H1 (cell line): ENCODE measurements around the gene CAST. TPM values are rescaled to one million over a fixed set of nuclear protein-coding genes. Genes with fewer than 3 reads are reported as not detected.

Source experiments
- CTCF ChIA-PET: fragments of 300-600 bp; sonication (Branson Sonifier 250); formaldehyde crosslinking; loops from one replicate; lab custom pipeline; 2021; ENCODE audit not compliant: partially characterized antibody; lab: Charles Lee
- POLR2A ChIA-PET: fragments of 300-600 bp; sonication (Branson Sonifier 250); formaldehyde crosslinking; loops from one replicate; lab custom pipeline; 2021; ENCODE audit warnings: inconsistent platforms; ENCODE audit not compliant: partially characterized antibody; lab: Charles Lee
- DNase-seq, 2 experiments: peaks; one replicate each; pipeline versions ENCODE4 v3.0.0 to v3.0.0-alpha.2; 2010 to 2022; ENCODE audit warnings: low spot score in 2 of 2, low read depth in 1 of 2, mixed read lengths in 1 of 2
- FAIRE-seq: peaks from 2 replicates; lab custom pipeline; 2011; peaks lifted over from hg19 to GRCh38; lab: Jason Lieb, UNC
- H2AFZ ChIP-seq: 2 replicates; pipeline ENCODE4 v1.8.1; 2012; ENCODE audit warnings: low read length, inconsistent platforms
- H2AK5ac ChIP-seq: 2 replicates; pipeline ENCODE4 v1.6.1; 2013; ENCODE audit warnings: low read depth, low read length
- H2BK120ac ChIP-seq: replicated peaks from 2 replicates; pipeline ENCODE3; 2013; ENCODE audit warnings: low read depth, low read length, inconsistent platforms
- H2BK12ac ChIP-seq: 2 replicates; pipeline ENCODE4 v1.6.1; 2013; ENCODE audit warnings: low read depth, low read length
- H2BK15ac ChIP-seq: 2 replicates; pipeline ENCODE4 v1.6.1; 2013; ENCODE audit warnings: low read length
- H2BK20ac ChIP-seq: 2 replicates; pipeline ENCODE4 v1.6.1; 2013; ENCODE audit warnings: low read length
- H2BK5ac ChIP-seq: 2 replicates; pipeline ENCODE4 v1.6.1; 2013; ENCODE audit warnings: low read depth, low read length
- H3K14ac ChIP-seq: 2 replicates; pipeline ENCODE4 v1.6.1; 2013; ENCODE audit warnings: inconsistent platforms; ENCODE audit not compliant: insufficient read length
- H3K18ac ChIP-seq: 2 replicates; pipeline ENCODE4 v1.6.1; 2013; ENCODE audit warnings: low read length; ENCODE audit errors: extremely low read depth
- H3K23ac ChIP-seq: 2 replicates; pipeline ENCODE4 v1.6.1; 2013; ENCODE audit warnings: inconsistent platforms; ENCODE audit not compliant: insufficient read length
- H3K23me2 ChIP-seq: 2 replicates; pipeline ENCODE4 v1.6.1; 2013; ENCODE audit warnings: low read depth, low read length
- H3K27ac ChIP-seq: 2 replicates; pipeline ENCODE4 v1.6.1; 2011; ENCODE audit warnings: low read depth, low read length, inconsistent platforms
- H3K27me3 ChIP-seq, 4 experiments: replicated peaks in 1 of 4; 1 replicate in 1 of 4; 2 replicates in 3 of 4; pipeline versions ENCODE4 v1.6.1 to v1.8.1; 2011 to 2013; ENCODE audit warnings: low read length in 3 of 4, mild to moderate bottlenecking in 3 of 4, inconsistent platforms in 2 of 4, mixed read lengths in 2 of 4, moderate library complexity in 1 of 4; ENCODE audit not compliant: control insufficient read depth in 3 of 4, insufficient read depth in 3 of 4; ENCODE audit errors: extremely low read depth in 1 of 4
- H3K36me3 ChIP-seq, 4 experiments: 2 replicates each; pipeline versions ENCODE4 v1.6.1 to v1.8.1; 2011 to 2013; ENCODE audit warnings: mild to moderate bottlenecking in 4 of 4, low read length in 3 of 4, moderate library complexity in 2 of 4, control low read depth in 1 of 4, inconsistent platforms in 1 of 4; ENCODE audit not compliant: insufficient read depth in 4 of 4, control insufficient read depth in 2 of 4
- H3K4ac ChIP-seq: replicated peaks from 2 replicates; pipeline ENCODE3; 2013; ENCODE audit warnings: low read length, low read depth, mixed read lengths, inconsistent platforms; ENCODE audit not compliant: insufficient read length
- H3K4me1 ChIP-seq, 4 experiments: replicated peaks in 1 of 4; 1 replicate in 1 of 4; 2 replicates in 3 of 4; pipeline versions ENCODE4 v1.6.1 to v1.8.1; 2011 to 2013; ENCODE audit warnings: low read length in 3 of 4, inconsistent platforms in 2 of 4, mixed read lengths in 1 of 4; ENCODE audit not compliant: insufficient read depth in 4 of 4, control insufficient read depth in 3 of 4
- H3K4me2 ChIP-seq, 2 experiments: 2 replicates each; pipeline versions ENCODE4 v1.6.1 to v1.8.1; 2011 to 2013; ENCODE audit warnings: low read depth in 2 of 2, low read length in 2 of 2, control low read depth in 1 of 2, inconsistent platforms in 1 of 2, mild to moderate bottlenecking in 1 of 2; ENCODE audit not compliant: insufficient read depth in 1 of 2
- H3K4me3 ChIP-seq, 4 experiments: fragments of 200-600, 300-600 bp in 1 of 4; sonication (generic), shearing (Covaris generic), sonication (Bioruptor Twin) in 1 of 4; 2 replicates each; pipeline versions ENCODE4 v1.5.1 to v1.8.1; 2011 to 2016; ENCODE audit warnings: low read length in 4 of 4, low read depth in 3 of 4, control low read depth in 2 of 4, inconsistent platforms in 2 of 4, mild to moderate bottlenecking in 2 of 4, mixed read lengths in 1 of 4, moderate library complexity in 1 of 4; ENCODE audit not compliant: insufficient read depth in 2 of 4; ENCODE audit errors: extremely low read depth in 1 of 4
- H3K56ac ChIP-seq: replicated peaks from 2 replicates; pipeline ENCODE3; 2013; ENCODE audit warnings: low read depth, mild to moderate bottlenecking, mixed read lengths, low read length, inconsistent platforms; ENCODE audit not compliant: insufficient read length
- H3K79me1 ChIP-seq: 2 replicates; pipeline ENCODE4 v1.6.1; 2013; ENCODE audit warnings: low read depth, low read length, control low read depth
- H3K79me2 ChIP-seq, 2 experiments: 2 replicates each; pipeline versions ENCODE4 v1.6.1 to v1.8.1; 2012 to 2013; ENCODE audit warnings: low read length in 2 of 2, mild to moderate bottlenecking in 2 of 2, inconsistent platforms in 1 of 2; ENCODE audit not compliant: insufficient read depth in 2 of 2, control insufficient read depth in 1 of 2
- H3K9ac ChIP-seq, 4 experiments: replicated peaks in 1 of 4; 1 replicate in 1 of 4; 2 replicates in 3 of 4; pipeline versions ENCODE4 v1.6.1 to v1.8.1; 2011 to 2013; ENCODE audit warnings: low read depth in 3 of 4, low read length in 3 of 4, control low read depth in 2 of 4, mild to moderate bottlenecking in 2 of 4, moderate library complexity in 2 of 4, inconsistent platforms in 1 of 4; ENCODE audit errors: extremely low read depth in 1 of 4
- H3K9me3 ChIP-seq, 2 experiments: 2 replicates each; pipeline versions ENCODE4 v1.6.1 to v1.8.1; 2012 to 2013; ENCODE audit warnings: mild to moderate bottlenecking in 2 of 2, moderate library complexity in 2 of 2, control low read depth in 1 of 2, inconsistent platforms in 1 of 2, low read depth in 1 of 2, low read length in 1 of 2, mixed read lengths in 1 of 2; ENCODE audit not compliant: insufficient read depth in 2 of 2
- H4K20me1 ChIP-seq, 2 experiments: replicated peaks in 1 of 2; 2 replicates each; pipeline versions ENCODE3 to v1.8.1; 2011 to 2013; ENCODE audit warnings: inconsistent platforms in 2 of 2, low read length in 2 of 2, mild to moderate bottlenecking in 1 of 2; ENCODE audit not compliant: insufficient read depth in 2 of 2, control insufficient read depth in 1 of 2
- H4K5ac ChIP-seq: 2 replicates; pipeline ENCODE4 v1.6.1; 2013; ENCODE audit warnings: low read length, low read depth, mixed read lengths, inconsistent platforms; ENCODE audit not compliant: insufficient read length
- H4K8ac ChIP-seq: 2 replicates; pipeline ENCODE4 v1.8.0; 2013; ENCODE audit warnings: mild to moderate bottlenecking, moderate library complexity, low read length, inconsistent platforms; ENCODE audit not compliant: insufficient read depth; ENCODE audit errors: extremely low read depth
- H4K91ac ChIP-seq: replicated peaks from 2 replicates; pipeline ENCODE3; 2013; ENCODE audit warnings: low read length, mixed read lengths, inconsistent platforms; ENCODE audit not compliant: insufficient read length
- BACH1 ChIP-seq: IDR thresholded peaks from 2 replicates; pipeline ENCODE4 v1.6.1; 2012; ENCODE audit warnings: low read length, improper control_type of control experiment
- CEBPB ChIP-seq: IDR thresholded peaks from 2 replicates; pipeline ENCODE4 v1.6.1; 2012; ENCODE audit warnings: low read depth, low read length
- CHD2 ChIP-seq: IDR thresholded peaks from 2 replicates; pipeline ENCODE4 v1.6.1; 2012; ENCODE audit warnings: low read length, improper control_type of control experiment
- FOSL1 ChIP-seq: IDR thresholded peaks from 2 replicates; pipeline ENCODE4 v1.6.1; 2011; ENCODE audit warnings: mild to moderate bottlenecking, low read depth, low read length, moderate library complexity; ENCODE audit not compliant: insufficient read depth
- POU5F1 ChIP-seq: IDR thresholded peaks from 2 replicates; pipeline ENCODE4 v1.6.1; 2011; ENCODE audit warnings: low read depth, mild to moderate bottlenecking, low read length, moderate library complexity
- RFX5 ChIP-seq: IDR thresholded peaks from 2 replicates; pipeline ENCODE4 v1.6.1; 2011; ENCODE audit warnings: low read depth, low read length, improper control_type of control experiment, borderline replicate concordance
- SAP30 ChIP-seq: fragments of 300-600 bp; sonication (generic); IDR thresholded peaks from 2 replicates; pipeline ENCODE4 v1.7.1; 2012; ENCODE audit warnings: low read length, moderate library complexity, mild to moderate bottlenecking, inconsistent platforms; ENCODE audit not compliant: insufficient read depth, insufficient replicate concordance
- SIN3A ChIP-seq, 2 experiments: IDR thresholded peaks in 1 of 2; conservative IDR thresholded peaks in 1 of 2; 2 replicates each; pipeline ENCODE4 v1.6.1; 2011 to 2012; ENCODE audit warnings: low read length in 2 of 2, improper control_type of control experiment in 1 of 2, low read depth in 1 of 2, mild to moderate bottlenecking in 1 of 2
- TAF7 ChIP-seq: optimal IDR thresholded peaks from 2 replicates; pipeline ENCODE3; 2011; ENCODE audit warnings: low read depth, mild to moderate bottlenecking, inconsistent platforms, low read length, moderate library complexity, borderline replicate concordance
- TBP ChIP-seq: IDR thresholded peaks from 2 replicates; pipeline ENCODE4 v1.6.1; 2011; ENCODE audit warnings: low read depth, low read length, improper control_type of control experiment
- WGBS, 2 experiments: shearing (Covaris generic) in 1 of 2; methylation state at CpG; one replicate each; pipeline versions ENCODE4 v1.1.6 to v1.1.7; 2013 to 2015; ENCODE audit warnings: low lambda C conversion rate in 2 of 2, mixed read lengths in 2 of 2, inconsistent platforms in 1 of 2, low coverage in 1 of 2, missing lambda C conversion rate in 1 of 2; ENCODE audit not compliant: insufficient replicate concordance in 2 of 2, insufficient coverage in 1 of 2, insufficient read length in 1 of 2; ENCODE audit errors: extremely low coverage in 1 of 2, missing lambda C conversion rate in 1 of 2; 5-methylcytosine and 5-hydroxymethylcytosine counted together
- polyA plus RNA-seq, 7 experiments: library from polyadenylated mRNA; depleted of rRNA in 3 of 7; stranded (reverse) in 5 of 7; unstranded in 2 of 7; fragments of >200 nt in 5 of 7; fragments of 200-250 nt in 2 of 7; gene quantifications; 1 replicate in 5 of 7; 2 replicates in 1 of 7; 4 replicates in 1 of 7; pipeline versions ENCODE4 v1.2.1 to v1.2.3, GENCODE V29; 2011 to 2013; ENCODE audit warnings: missing spikeins in 2 of 7, mixed read lengths in 2 of 7
- total RNA-seq: library from RNA; stranded (reverse); fragmentation: NEBNext Ultra II Directional; extraction: Animal tissue kit (Norgen Biotek cat#: 25700); gene quantifications from 2 replicates; pipeline ENCODE4 v1.2.1, GENCODE V29; 2021
- TF ChIP-seq, protein P1 (sequence below): IDR thresholded peaks from 2 replicates; pipeline ENCODE4 v1.6.1; 2012; ENCODE audit warnings: inconsistent platforms

Gene CAST
- total and polyA plus RNA-seq, 2 of the 8 experiments (the other 6 are each of a cell fraction or from before 2014, with no cell fraction given): 9.0 to 48.2 TPM

DNA sequence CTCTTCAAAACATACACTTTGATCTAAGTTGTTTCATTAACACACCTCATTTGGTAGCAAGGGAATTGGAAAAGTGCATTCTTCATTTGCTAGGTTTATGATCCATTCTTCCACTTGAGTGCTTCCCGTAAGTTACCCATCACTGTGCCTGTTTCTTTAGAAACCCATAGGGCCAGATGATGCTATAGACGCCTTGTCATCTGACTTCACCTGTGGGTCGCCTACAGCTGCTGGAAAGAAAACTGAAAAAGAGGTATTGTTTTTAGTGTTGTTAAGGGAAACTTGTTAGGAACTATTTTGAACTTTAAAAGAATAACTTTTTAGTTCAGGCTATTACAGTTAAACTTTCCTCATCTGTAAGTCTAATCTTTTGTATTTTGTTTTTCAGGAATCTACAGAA is 78.9 kb downstream of the CAST start:
- no peaks in the 10 kb centered on the region for H3K23me2 ChIP-seq
- no peak overlapping the region for H2AFZ ChIP-seq
- ChIA-PET POLR2A (no interaction called here), CTCF (interaction anchor here (0.9 to 3.2 kb wide), 5 partner anchors 9 to 146 kb away, joined by 3 to 16 read pairs (median 3); no protein-coding TSS in a partner anchor)
- no peak overlapping the region for H4K5ac ChIP-seq
- H3K79me1 ChIP-seq: no peaks in the 10 kb centered on the region
- peaks cover 0 to 9% (median 4%) of the 10 kb centered on the region in 4 experiments; a peak in 2 of 8 replicates for H3K36me3 ChIP-seq
- no peak for DNase-seq
- H4K8ac ChIP-seq: no peak overlapping the region
- H2BK15ac ChIP-seq: no peak overlapping the region
- H3K27ac ChIP-seq: no peak overlapping the region
- H3K79me2 ChIP-seq: no peaks in the 10 kb centered on the region
- H4K91ac ChIP-seq: no peak overlapping the region
- no peak overlapping the region for H3K18ac ChIP-seq
- no peak overlapping the region for H2BK120ac ChIP-seq
- no peaks in the 10 kb centered on the region for H3K9me3 ChIP-seq
- no peak for FAIRE-seq
- H3K27me3 ChIP-seq: no peaks in the 10 kb centered on the region
- no peak overlapping the region for H3K4me2 ChIP-seq
- WGBS, 2 experiments: 85% methylated on average over 3 of the region's 3 CpGs; no CpG with 5 or more reads in 1 of the 2 experiments
- H2BK20ac ChIP-seq: no peak overlapping the region
- H3K4ac ChIP-seq: no peak overlapping the region
- no peak overlapping the region for H3K4me3 ChIP-seq
- no peak overlapping the region for H3K9ac ChIP-seq
- no peak overlapping the region for H3K23ac ChIP-seq
- H3K56ac ChIP-seq: no peak overlapping the region
- H4K20me1 ChIP-seq: no peaks in the 10 kb centered on the region
- no peak overlapping the region for H2BK12ac ChIP-seq
- H3K4me1 ChIP-seq: no peaks in the 10 kb centered on the region; a peak in 1 of 7 replicates
- no peak overlapping the region for H2BK5ac ChIP-seq
- no peak overlapping the region for H3K14ac ChIP-seq
- H2AK5ac ChIP-seq: no peak overlapping the region
- TF ChIP-seq TAF7: no peak
- no peak for TF ChIP-seq CEBPB
- TF ChIP-seq, protein P1, sequence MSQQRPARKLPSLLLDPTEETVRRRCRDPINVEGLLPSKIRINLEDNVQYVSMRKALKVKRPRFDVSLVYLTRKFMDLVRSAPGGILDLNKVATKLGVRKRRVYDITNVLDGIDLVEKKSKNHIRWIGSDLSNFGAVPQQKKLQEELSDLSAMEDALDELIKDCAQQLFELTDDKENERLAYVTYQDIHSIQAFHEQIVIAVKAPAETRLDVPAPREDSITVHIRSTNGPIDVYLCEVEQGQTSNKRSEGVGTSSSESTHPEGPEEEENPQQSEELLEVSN: no peak
- no peak for TF ChIP-seq BACH1
- TF ChIP-seq SIN3A (conservative IDR thresholded peaks at IDR 0.05 in 1 of 2, IDR thresholded peaks at IDR 0.05 in 1 of 2; ENCODE audit: low read depth in 1 of 2, low read length in 2 of 2): no peak
- TF ChIP-seq SAP30: no peak
- no peak for TF ChIP-seq POU5F1
- TF ChIP-seq FOSL1: no peak
- TF ChIP-seq RFX5: no peak
- no peak for TF ChIP-seq CHD2
- TF ChIP-seq TBP: no peak
